GM23248 (cell line): ENCODE data around the gene FOXRED2.

Experiments
- EZH2 ChIP-seq: fragments of 200-600 bp; sonication (generic); IDR thresholded peaks from 2 replicates; pipeline ENCODE4 v1.6.1; 2018; ENCODE audit warnings: antibody characterized with exemption, mild to moderate bottlenecking; ENCODE audit not compliant: insufficient read depth, poor library complexity, severe bottlenecking
- EZH2phosphoT487 ChIP-seq: fragments of 200-600 bp; sonication (generic); IDR thresholded peaks from 2 replicates; pipeline ENCODE4 v1.6.1; 2018; ENCODE audit warnings: antibody characterized with exemption, moderate library complexity, mild to moderate bottlenecking, low read depth; ENCODE audit not compliant: insufficient read depth

DNA sequence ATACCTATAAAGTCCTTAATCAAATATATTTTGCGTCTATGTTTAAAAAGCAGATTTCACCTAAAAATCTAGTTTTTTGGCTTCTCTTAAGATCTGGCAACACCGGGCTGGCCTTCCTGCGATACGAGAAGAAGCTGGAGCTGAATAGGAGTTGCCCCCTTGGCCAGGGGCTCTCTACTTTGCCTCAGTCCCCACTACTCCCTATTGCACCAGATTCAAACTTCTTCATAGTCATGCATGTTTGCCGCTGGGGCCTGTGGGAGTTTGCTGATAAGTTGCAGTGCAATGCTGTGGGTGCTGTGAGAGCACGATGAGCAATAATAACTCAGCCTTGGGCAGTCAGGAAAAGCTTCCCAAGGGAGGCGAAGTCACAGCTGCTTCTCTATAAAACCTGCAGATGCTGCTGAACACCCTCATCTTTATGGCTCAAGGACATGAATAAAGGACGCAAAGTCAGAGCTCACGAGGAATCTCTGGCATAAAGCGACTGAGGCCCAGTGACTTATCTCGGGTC, 37.3 kb upstream of the FOXRED2 start:
- TF ChIP-seq EZH2 (no peak), EZH2phosphoT487 (no peak)
